T-helper 2 cell treated with Interferon-gamma antibody and Interleukin-4, amounts not matched to agents 100 ng/mL and 5 ng/mL, for 36 hours (primary cell): ENCODE measurements around the gene TLE5. TPM values are rescaled to one million over a fixed set of nuclear protein-coding genes. Genes with fewer than 3 reads are reported as not detected.
"Not testable (repeated sequence)": the region's sequence is repeated elsewhere in the genome, so short reads cannot be mapped to it uniquely, and the experiment has no call there.

Experiments
- intact Hi-C: fragments of 100-400 bp; cut with micrococcal nuclease; formaldehyde crosslinking; loops from one replicate; pipeline ENCODE4 v1.15.1; 2023
- total RNA-seq: library from RNA; stranded (reverse); gene quantifications from 2 replicates; pipeline ENCODE4 v1.2.3, GENCODE V29; 2022

The TLE5 gene
- total RNA-seq, 1 donor from 2014 or later, result 730 TPM

GRCh38 chr19:3096902-3097326 is 34.6 kb upstream of the TLE5 start:
- intact Hi-C loops, result no loop called here

DNA sequence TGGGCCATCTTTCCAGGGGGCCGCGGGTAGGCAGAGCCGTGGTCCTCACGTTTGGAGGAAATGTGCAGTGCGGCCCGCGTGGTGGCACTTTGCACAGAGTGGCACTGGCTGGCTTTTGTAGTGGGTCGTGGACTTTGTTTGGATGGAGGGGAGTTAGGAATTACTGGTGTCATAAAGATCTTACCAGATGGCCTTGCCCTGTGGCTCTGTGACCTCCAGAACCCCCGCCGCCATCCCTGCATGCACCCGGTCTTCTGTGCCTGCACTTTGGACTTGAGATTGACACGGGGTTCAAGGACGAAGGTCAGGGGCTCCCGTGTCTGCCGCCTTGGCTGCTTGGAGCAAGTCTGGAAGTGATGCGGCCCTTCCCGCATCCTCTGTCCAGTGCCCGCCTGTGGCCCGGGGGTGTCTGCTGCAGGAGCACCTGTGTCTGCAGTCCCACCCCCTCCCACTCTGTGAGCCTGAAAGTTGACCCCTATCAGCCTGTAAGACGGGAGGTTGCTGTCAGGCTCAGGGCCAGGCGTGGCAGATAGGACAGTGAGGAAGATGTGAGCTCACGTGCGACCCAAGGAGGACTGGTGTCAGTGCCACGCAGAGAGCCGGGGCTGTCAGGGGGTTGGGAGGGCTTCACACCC is 34.1 kb upstream of the TLE5 start:
- intact Hi-C loops, result no loop called here

- intact Hi-C loops, result no loop called here
These were observed 33.3 kb upstream of the TLE5 start for GRCh38 chr19:3095441-3096191.

DNA sequence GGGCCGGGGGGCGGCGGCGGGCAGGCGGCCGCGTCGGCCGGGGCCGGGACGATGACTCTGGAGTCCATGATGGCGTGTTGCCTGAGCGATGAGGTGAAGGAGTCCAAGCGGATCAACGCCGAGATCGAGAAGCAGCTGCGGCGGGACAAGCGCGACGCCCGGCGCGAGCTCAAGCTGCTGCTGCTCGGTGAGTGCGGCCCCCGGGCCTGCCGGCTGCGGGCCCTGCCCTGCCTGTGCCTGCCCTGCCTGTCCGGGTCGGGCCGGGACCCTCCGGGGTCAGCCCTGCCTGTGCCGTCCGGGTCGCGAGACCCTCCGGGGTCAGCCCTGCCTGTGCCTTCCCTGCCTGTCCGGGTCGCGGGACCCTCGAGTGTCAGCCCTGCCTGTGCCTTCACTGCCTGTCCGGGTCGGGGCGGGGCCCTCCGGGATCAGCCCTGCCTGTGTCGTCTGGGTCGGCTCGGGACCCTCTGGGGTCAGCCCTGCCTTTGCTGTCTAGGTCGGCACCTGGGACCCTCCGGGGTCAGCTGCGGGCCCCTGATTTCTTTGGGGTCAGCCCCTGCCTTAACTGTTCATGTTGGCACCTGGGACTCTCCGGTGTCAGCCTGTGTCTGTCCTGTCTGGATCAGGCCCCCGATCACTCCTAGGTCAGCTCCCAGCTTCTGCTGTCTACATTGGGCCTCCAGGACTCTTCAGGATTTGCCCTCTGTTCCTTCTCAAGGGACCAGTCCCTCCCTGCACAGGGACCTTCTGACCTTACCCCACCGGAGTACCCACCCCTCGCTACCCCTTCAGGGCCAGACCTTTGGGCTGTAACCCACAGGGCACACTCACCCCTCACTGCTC is 32.5 kb upstream of the TLE5 start:
- intact Hi-C loops, result no loop called here

- intact Hi-C loops, result not testable (repeated sequence)
These were observed 27.1 kb upstream of the TLE5 start for GRCh38 chr19:3089299-3089855.

DNA sequence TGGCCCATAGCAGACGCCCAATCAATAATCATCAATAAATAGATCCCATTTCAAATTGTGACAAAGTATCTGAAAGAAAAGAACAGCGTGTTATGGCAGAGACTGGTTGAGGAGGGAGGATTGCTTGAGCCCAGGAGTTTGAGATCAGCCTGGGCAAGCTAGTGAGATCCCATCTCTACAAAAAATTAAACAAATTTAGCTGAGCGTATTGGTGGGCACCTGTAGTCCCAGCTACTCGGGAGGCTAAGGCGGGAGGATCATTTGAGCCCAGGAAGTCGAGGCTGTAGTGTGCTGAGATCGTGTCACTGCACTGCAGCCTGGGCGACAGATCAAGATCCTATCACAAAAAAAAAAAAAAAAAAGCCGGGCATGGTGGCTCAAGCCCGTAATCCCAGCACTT is 25.5 kb upstream of the TLE5 start:
- intact Hi-C loops, result no loop called here

DNA sequence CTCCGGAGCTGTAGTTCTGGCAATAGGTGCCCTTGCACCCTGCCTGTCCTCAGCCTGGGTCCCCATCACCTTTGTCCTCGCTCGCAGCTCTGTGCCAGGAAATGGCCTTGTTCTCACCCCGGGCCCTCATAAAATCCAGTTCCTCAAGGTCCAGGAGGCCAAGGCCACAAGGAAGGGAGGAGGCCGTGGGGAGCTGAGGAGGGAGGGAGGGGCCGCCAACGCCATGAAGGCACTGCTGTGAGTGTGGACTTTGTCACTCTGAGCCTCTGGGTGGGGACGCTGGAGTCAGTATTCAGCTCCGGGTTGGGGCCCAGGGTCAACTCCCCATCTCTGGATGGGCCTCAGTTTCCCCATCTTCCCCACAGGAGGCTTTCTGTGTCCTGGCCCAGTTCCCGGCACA is 22.6 kb upstream of the TLE5 start:
- intact Hi-C loops, result no loop called here

GRCh38 chr19:3083964-3084363 is 21.7 kb upstream of the TLE5 start:
- intact Hi-C loops, result no loop called here

DNA sequence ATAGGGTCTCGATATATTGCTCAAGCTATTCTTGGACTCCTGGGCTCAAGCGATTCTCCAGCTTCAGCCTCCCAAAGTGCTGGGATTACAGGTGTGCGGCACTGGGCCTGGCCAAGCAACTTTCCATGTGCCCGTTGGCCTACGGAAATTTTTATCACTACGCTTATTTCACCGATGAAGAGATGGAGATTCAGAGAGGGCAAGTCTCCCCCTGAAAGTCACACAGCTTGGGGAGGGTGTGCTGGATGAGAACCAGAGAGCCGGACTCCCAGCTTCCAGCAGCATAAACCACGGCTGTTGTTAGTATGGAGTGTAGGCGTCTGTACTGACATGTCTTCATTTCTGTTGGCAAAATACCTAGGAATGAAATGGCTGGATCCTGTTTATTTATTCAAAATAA is 20.0 kb upstream of the TLE5 start:
- intact Hi-C loops, result no loop called here

DNA sequence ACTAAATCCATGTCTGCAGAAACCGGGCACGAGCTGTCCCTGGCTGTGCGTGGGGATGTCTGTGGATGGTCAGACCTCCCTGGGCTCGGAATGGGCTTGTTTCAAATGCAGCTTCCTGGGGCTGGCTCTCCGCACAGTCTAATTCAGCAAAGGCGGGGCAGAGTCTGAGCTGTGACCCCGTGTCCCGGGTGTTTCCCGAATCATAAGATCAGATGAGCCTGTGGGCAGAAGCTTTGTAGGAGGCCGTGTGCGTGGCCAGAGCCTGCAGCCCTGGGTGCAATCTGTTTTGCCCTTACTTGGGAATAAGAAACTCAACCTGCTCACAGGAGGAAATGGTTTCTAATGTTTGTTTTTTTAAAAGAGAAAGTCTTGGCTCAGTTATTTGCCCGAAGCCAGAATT is 18.0 kb upstream of the TLE5 start:
- intact Hi-C loops, result no loop called here

- intact Hi-C loops, result no loop called here
These were observed 17.3 kb upstream of the TLE5 start for GRCh38 chr19:3079578-3079977.

- intact Hi-C loops, result loop anchor here (1.0 to 2.0 kb wide), 3 partner anchors 33 to 135 kb away; no protein-coding TSS in a partner anchor
These were observed 13.5 kb upstream of the TLE5 start for GRCh38 chr19:3075605-3076431.

DNA sequence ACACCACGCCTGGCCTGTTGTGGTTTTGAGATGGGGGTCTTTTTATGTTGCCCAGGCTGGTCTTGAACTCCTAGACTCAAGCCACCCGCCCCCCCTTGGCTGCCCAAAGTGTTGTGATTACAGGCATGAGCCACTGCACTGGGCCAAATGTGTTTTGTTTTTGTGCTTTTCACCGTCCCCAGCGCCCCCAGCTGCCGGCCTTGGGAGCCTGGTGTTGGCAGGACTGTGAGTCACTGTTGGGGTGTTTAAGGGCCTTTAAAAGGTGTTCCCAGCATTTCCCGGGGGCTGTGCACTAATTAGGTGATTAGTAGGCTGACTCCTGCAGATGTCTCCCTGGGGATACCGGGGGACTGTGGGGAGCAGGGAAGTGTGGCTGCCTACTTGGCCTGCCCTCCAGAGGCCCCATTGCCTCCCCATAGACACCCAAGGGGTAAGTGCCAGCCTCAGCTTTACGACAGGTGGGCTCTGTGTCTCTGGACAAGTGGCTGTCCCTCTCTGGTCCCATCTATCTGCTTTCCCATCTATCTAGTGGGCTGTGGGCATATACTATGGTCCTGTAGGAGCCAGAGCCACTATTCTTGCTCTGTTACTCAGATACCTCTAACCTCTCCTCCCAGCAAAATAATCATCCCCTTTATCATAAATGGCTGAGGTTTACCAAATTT is 11.8 kb upstream of the TLE5 start:
- intact Hi-C loops, result loop anchor here (2.0 kb wide), 1 partner anchor 137 kb away; no protein-coding TSS in a partner anchor

- intact Hi-C loops, result no loop called here
These were observed 10.9 kb upstream of the TLE5 start for GRCh38 chr19:3073159-3073563.

GRCh38 chr19:3071768-3072167 is 9.5 kb upstream of the TLE5 start:
- intact Hi-C loops, result no loop called here

DNA sequence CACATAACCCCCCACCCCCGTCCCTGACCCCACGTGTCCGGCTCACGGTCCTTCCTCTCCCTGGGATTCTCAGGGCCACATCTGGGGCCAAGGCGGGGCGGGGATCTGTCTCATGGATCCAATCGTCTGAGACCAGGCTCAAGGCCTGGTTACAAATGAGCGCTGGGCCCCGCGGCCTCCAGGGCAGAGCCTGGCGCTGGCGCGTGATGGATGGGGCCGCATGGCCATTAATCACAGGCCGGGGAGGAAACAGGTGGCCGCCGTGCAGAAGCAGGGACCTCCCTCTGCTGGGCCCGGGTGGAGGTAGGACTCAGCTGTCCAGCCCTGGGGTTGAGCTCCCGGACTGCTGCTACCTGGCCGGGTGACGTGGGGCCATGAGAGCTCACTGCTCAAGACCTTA is 5.8 kb upstream of the TLE5 start:
- intact Hi-C loops, result no loop called here

DNA sequence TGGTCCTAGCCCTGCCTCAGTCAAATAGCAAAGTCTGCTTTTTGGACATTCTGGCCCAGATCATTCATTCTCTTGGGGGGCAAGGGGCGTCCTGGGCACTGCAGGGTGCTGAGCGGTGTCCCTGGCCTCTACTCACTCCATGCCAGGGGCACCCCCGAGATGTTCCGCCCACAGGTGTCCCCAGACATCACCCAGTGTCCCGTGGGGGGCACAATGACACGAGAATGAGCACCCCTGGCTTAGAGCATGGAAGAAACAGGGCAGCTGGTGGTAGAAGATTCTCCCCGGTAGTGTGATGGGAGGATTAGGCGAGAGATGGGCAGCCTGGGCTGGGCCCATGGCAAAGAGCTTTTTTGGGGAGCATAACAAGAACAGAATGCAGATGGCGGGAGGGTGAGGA is 5.3 kb upstream of the TLE5 start:
- intact Hi-C loops, result no loop called here

GRCh38 chr19:3066482-3067049 is 4.3 kb upstream of the TLE5 start:
- intact Hi-C loops, result no loop called here

- intact Hi-C loops, result no loop called here
These were observed 3.5 kb upstream of the TLE5 start for GRCh38 chr19:3065675-3066357.
